Measurements from ENCODE around the gene NXPH4.

The NXPH4 gene

DNA sequence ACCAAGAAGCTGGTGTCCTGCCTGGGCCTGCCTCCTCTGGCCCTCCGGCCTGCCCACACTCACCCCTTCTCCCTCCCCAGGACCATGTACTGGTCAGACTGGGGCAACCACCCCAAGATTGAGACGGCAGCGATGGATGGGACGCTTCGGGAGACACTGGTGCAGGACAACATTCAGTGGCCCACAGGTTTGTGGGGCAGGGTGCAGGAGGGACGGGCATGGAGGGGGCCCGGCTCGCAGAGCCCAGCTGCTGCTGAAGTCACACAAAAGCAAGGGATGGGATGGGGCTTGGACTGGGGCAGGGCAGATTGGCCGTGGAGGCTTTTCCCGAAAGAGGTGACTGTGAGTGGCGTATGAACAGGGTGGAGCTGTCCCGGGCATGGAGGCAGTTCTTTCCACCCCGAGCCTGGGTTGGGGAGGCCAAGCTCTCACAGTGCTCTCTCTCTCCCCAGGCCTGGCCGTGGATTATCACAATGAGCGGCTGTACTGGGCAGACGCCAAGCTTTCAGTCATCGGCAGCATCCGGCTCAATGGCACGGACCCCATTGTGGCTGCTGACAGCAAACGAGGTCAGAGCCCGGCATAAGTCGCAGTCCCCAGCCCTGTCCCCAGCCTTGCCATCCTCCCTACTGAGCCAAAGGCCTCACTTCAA, 7.8 kb upstream of the NXPH4 start:
- Histone ChIP-seq H3K36me3 (ENCODE audit: low read depth) (no peaks in the 10 kb centered on the region), H3K27me3 (ENCODE audit: insufficient read depth, poor library complexity, severe bottlenecking) (no peaks in the 10 kb centered on the region), H3K4me3 (ENCODE audit: severe bottlenecking) (no peak overlapping the region), H3K9me3 (ENCODE audit: severe bottlenecking) (no peaks in the 10 kb centered on the region), H3K27ac (ENCODE audit: poor library complexity, severe bottlenecking) (no peak overlapping the region), H3K4me1 (ENCODE audit: insufficient read depth, poor library complexity, severe bottlenecking) (no peaks in the 10 kb centered on the region)
- TF ChIP-seq, protein P1, sequence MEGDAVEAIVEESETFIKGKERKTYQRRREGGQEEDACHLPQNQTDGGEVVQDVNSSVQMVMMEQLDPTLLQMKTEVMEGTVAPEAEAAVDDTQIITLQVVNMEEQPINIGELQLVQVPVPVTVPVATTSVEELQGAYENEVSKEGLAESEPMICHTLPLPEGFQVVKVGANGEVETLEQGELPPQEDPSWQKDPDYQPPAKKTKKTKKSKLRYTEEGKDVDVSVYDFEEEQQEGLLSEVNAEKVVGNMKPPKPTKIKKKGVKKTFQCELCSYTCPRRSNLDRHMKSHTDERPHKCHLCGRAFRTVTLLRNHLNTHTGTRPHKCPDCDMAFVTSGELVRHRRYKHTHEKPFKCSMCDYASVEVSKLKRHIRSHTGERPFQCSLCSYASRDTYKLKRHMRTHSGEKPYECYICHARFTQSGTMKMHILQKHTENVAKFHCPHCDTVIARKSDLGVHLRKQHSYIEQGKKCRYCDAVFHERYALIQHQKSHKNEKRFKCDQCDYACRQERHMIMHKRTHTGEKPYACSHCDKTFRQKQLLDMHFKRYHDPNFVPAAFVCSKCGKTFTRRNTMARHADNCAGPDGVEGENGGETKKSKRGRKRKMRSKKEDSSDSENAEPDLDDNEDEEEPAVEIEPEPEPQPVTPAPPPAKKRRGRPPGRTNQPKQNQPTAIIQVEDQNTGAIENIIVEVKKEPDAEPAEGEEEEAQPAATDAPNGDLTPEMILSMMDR (IDR thresholded peaks at IDR 0.05; ENCODE audit: poor library complexity, severe bottlenecking) = no peak
- DNase-seq (ENCODE audit: low spot score) = no peak
- no peak for ATAC-seq (ENCODE audit: low read depth)

GRCh38 chr12:57209916-57210315, 6.7 kb upstream of the NXPH4 start:
- no peak for ATAC-seq (ENCODE audit: low read depth)

GRCh38 chr12:57210461-57210860, 6.1 kb upstream of the NXPH4 start:
- no peaks in the 10 kb centered on the region for H3K36me3 ChIP-seq (ENCODE audit: low read depth)
- no peak for DNase-seq (ENCODE audit: low spot score)

More at GRCh38 chr12:57209916-57210315, 6.7 kb upstream of the NXPH4 start:
- TF ChIP-seq, protein P1 (IDR thresholded peaks at IDR 0.05; ENCODE audit: poor library complexity, severe bottlenecking) = no peak
- H3K4me1 ChIP-seq (ENCODE audit: insufficient read depth, poor library complexity, severe bottlenecking) = no peaks in the 10 kb centered on the region
- no peak for DNase-seq (ENCODE audit: low spot score)
- no peak overlapping the region for H3K27ac ChIP-seq (ENCODE audit: poor library complexity, severe bottlenecking)
- H3K4me3 ChIP-seq (ENCODE audit: severe bottlenecking) = no peak overlapping the region
- H3K36me3 ChIP-seq (ENCODE audit: low read depth) = no peaks in the 10 kb centered on the region
- peaks cover 6% of the 10 kb centered on the region for H3K27me3 ChIP-seq (ENCODE audit: insufficient read depth, poor library complexity, severe bottlenecking)
- no peaks in the 10 kb centered on the region for H3K9me3 ChIP-seq (ENCODE audit: severe bottlenecking)

DNA sequence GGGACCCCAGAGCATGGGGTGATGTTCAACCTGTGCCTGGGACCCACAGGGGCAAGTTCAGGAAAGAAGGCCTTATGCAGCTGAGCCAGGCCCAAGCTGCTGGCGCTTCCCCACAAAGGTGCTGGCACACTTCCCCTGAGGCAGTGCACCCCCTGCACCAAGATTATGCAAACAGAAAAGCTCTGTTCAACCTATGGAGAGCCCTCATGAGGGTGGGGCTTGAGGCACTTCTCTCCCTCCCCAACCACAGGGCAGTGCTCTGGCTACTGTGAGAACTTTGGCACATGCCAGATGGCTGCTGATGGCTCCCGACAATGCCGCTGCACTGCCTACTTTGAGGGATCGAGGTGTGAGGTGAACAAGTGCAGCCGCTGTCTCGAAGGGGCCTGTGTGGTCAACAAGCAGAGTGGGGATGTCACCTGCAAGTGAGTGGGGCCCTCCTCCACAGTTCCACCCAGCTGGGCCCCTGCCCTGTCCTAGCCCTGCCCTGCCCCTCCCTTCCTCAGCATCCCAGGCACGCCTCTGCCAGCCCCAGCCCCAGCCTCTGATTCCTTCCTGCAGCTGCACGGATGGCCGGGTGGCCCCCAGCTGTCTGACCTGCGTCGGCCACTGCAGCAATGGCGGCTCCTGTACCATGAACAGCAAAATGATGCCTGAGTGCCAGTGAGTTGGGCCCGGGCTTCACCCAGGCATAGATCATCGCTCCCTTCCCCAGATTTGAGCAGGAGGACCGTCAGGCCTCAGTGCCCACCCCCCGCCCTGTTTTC, 5.5 kb upstream of the NXPH4 start:
- no peak overlapping the region for H3K27ac ChIP-seq (ENCODE audit: poor library complexity, severe bottlenecking)
- TF ChIP-seq, protein P1 (IDR thresholded peaks at IDR 0.05; ENCODE audit: poor library complexity, severe bottlenecking) = no peak
- no peaks in the 10 kb centered on the region for H3K4me1 ChIP-seq (ENCODE audit: insufficient read depth, poor library complexity, severe bottlenecking)
- no peak for ATAC-seq (ENCODE audit: low read depth)
- DNase-seq (ENCODE audit: low spot score) = no peak
- no peaks in the 10 kb centered on the region for H3K36me3 ChIP-seq (ENCODE audit: low read depth)
- H3K9me3 ChIP-seq (ENCODE audit: severe bottlenecking) = no peaks in the 10 kb centered on the region
- H3K4me3 ChIP-seq (ENCODE audit: severe bottlenecking) = no peak overlapping the region
- peaks cover 18% of the 10 kb centered on the region for H3K27me3 ChIP-seq (ENCODE audit: insufficient read depth, poor library complexity, severe bottlenecking)

More at GRCh38 chr12:57210461-57210860, 6.1 kb upstream of the NXPH4 start:
- peaks cover 11% of the 10 kb centered on the region for H3K27me3 ChIP-seq (ENCODE audit: insufficient read depth, poor library complexity, severe bottlenecking)
- no peak overlapping the region for H3K4me3 ChIP-seq (ENCODE audit: severe bottlenecking)
- no peaks in the 10 kb centered on the region for H3K9me3 ChIP-seq (ENCODE audit: severe bottlenecking)
- no peaks in the 10 kb centered on the region for H3K4me1 ChIP-seq (ENCODE audit: insufficient read depth, poor library complexity, severe bottlenecking)
- H3K27ac ChIP-seq (ENCODE audit: poor library complexity, severe bottlenecking) = no peak overlapping the region
- TF ChIP-seq, protein P1 (IDR thresholded peaks at IDR 0.05; ENCODE audit: poor library complexity, severe bottlenecking) = no peak
- no peak for ATAC-seq (ENCODE audit: low read depth)

All from RWPE2 (cell line).